ENCODE measurements around the gene CYBB.

DNA sequence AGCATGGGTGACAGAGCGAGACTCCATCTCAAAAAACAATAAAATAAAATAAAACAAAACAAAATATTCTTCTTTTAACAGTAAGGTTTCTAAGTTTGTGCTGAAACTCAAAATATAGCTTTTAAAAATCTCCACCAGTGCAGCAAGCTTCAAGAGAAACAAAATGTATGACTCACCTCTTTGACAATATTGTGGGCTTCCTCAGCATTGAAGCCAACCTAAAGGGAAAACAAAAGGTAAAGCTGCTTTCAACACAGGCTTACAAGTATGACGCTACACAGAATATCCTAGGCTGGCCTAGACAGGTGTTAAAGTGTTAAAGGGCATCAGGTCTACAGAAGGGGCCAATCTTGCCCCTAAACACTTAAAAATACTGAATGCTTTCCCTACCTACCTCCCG lies 66.3 kb downstream of the CYBB start:
- TF ChIP-seq, protein P1, sequence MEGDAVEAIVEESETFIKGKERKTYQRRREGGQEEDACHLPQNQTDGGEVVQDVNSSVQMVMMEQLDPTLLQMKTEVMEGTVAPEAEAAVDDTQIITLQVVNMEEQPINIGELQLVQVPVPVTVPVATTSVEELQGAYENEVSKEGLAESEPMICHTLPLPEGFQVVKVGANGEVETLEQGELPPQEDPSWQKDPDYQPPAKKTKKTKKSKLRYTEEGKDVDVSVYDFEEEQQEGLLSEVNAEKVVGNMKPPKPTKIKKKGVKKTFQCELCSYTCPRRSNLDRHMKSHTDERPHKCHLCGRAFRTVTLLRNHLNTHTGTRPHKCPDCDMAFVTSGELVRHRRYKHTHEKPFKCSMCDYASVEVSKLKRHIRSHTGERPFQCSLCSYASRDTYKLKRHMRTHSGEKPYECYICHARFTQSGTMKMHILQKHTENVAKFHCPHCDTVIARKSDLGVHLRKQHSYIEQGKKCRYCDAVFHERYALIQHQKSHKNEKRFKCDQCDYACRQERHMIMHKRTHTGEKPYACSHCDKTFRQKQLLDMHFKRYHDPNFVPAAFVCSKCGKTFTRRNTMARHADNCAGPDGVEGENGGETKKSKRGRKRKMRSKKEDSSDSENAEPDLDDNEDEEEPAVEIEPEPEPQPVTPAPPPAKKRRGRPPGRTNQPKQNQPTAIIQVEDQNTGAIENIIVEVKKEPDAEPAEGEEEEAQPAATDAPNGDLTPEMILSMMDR (IDR thresholded peaks at IDR 0.05; ENCODE audit: low read length) = no peak
- no peak for TF ChIP-seq EZH2phosphoT487 (IDR thresholded peaks at IDR 0.05; ENCODE audit: low read length)

Data from MM.1S (cell line).